ENCODE measurements around the gene TRPC6.

TRPC6 gene

GRCh38 chr11:101528541-101528940, 55.3 kb downstream of the TRPC6 start:
- Histone ChIP-seq H3K27ac (ENCODE audit: low read depth, low read length) (no peak overlapping the region), H3K9me2 (replicated peaks; ENCODE audit: insufficient read depth, low read length) (no peaks in the 10 kb centered on the region), H3K79me2 (ENCODE audit: insufficient read depth, low read length) (no peaks in the 10 kb centered on the region), H3K27me3 (ENCODE audit: low read length) (no peaks in the 10 kb centered on the region), H3K4me2 (ENCODE audit: low read depth, low read length, poor library complexity, severe bottlenecking) (no peak overlapping the region), H3K36me3 (ENCODE audit: low read length) (no peaks in the 10 kb centered on the region), H3F3A (ENCODE audit: insufficient read depth) (no peaks in the 10 kb centered on the region), H3K4me3 (ENCODE audit: insufficient read depth, low read length, poor library complexity, severe bottlenecking) (no peak overlapping the region), H2AFZ (ENCODE audit: low read depth, low read length, severe bottlenecking) (no peak overlapping the region), H3K9ac (ENCODE audit: low read length) (no peak overlapping the region), H4K20me1 (ENCODE audit: low read depth, low read length) (no peaks in the 10 kb centered on the region), H3K9me3 (ENCODE audit: insufficient read depth, low read length) (no peaks in the 10 kb centered on the region)
- TF ChIP-seq CTCF (IDR thresholded peaks at IDR 0.05; ENCODE audit: insufficient read depth, low read length, poor library complexity, severe bottlenecking) (no peak), EZH2phosphoT487 (conservative IDR thresholded peaks at IDR 0.05; ENCODE audit: low read length) (no peak)

GRCh38 chr11:101523634-101524260, 60.1 kb downstream of the TRPC6 start:
- no peak overlapping the region for H3K27ac ChIP-seq (ENCODE audit: low read depth, low read length)
- H3K36me3 ChIP-seq (ENCODE audit: low read length): no peaks in the 10 kb centered on the region
- H2AFZ ChIP-seq (ENCODE audit: low read depth, low read length, severe bottlenecking): no peak overlapping the region
- no peaks in the 10 kb centered on the region for H3K9me2 ChIP-seq (replicated peaks; ENCODE audit: insufficient read depth, low read length)
- H3K79me2 ChIP-seq (ENCODE audit: insufficient read depth, low read length): no peaks in the 10 kb centered on the region
- no peak overlapping the region for H3K4me3 ChIP-seq (ENCODE audit: insufficient read depth, low read length, poor library complexity, severe bottlenecking)
- no peaks in the 10 kb centered on the region for H3F3A ChIP-seq (ENCODE audit: insufficient read depth)
- no peaks in the 10 kb centered on the region for H3K27me3 ChIP-seq (ENCODE audit: low read length)
- no peaks in the 10 kb centered on the region for H4K20me1 ChIP-seq (ENCODE audit: low read depth, low read length)
- no peak overlapping the region for H3K9ac ChIP-seq (ENCODE audit: low read length)
- TF ChIP-seq EZH2phosphoT487 (conservative IDR thresholded peaks at IDR 0.05; ENCODE audit: low read length) (no peak), CTCF (IDR thresholded peaks at IDR 0.05; ENCODE audit: insufficient read depth, low read length, poor library complexity, severe bottlenecking) (no peak)
- no peaks in the 10 kb centered on the region for H3K9me3 ChIP-seq (ENCODE audit: insufficient read depth, low read length)
- no peak overlapping the region for H3K4me2 ChIP-seq (ENCODE audit: low read depth, low read length, poor library complexity, severe bottlenecking)

- Histone ChIP-seq H3F3A (ENCODE audit: insufficient read depth) (no peaks in the 10 kb centered on the region), H3K36me3 (ENCODE audit: low read length) (no peaks in the 10 kb centered on the region), H3K4me2 (ENCODE audit: low read depth, low read length, poor library complexity, severe bottlenecking) (no peak overlapping the region), H3K9me3 (ENCODE audit: insufficient read depth, low read length) (no peaks in the 10 kb centered on the region), H3K27me3 (ENCODE audit: low read length) (no peaks in the 10 kb centered on the region), H3K9me2 (replicated peaks; ENCODE audit: insufficient read depth, low read length) (no peaks in the 10 kb centered on the region), H4K20me1 (ENCODE audit: low read depth, low read length) (no peaks in the 10 kb centered on the region), H3K79me2 (ENCODE audit: insufficient read depth, low read length) (no peaks in the 10 kb centered on the region), H2AFZ (ENCODE audit: low read depth, low read length, severe bottlenecking) (no peak overlapping the region), H3K9ac (ENCODE audit: low read length) (no peak overlapping the region), H3K27ac (ENCODE audit: low read depth, low read length) (no peak overlapping the region), H3K4me3 (ENCODE audit: insufficient read depth, low read length, poor library complexity, severe bottlenecking) (no peak overlapping the region)
- no peak for TF ChIP-seq EZH2phosphoT487 (conservative IDR thresholded peaks at IDR 0.05; ENCODE audit: low read length)
- TF ChIP-seq CTCF (IDR thresholded peaks at IDR 0.05; ENCODE audit: insufficient read depth, low read length, poor library complexity, severe bottlenecking): no peak
Measured at GRCh38 chr11:101523193-101523592, 60.6 kb downstream of the TRPC6 start.
